Measurements from ENCODE around the gene CRYBB1.

DNA sequence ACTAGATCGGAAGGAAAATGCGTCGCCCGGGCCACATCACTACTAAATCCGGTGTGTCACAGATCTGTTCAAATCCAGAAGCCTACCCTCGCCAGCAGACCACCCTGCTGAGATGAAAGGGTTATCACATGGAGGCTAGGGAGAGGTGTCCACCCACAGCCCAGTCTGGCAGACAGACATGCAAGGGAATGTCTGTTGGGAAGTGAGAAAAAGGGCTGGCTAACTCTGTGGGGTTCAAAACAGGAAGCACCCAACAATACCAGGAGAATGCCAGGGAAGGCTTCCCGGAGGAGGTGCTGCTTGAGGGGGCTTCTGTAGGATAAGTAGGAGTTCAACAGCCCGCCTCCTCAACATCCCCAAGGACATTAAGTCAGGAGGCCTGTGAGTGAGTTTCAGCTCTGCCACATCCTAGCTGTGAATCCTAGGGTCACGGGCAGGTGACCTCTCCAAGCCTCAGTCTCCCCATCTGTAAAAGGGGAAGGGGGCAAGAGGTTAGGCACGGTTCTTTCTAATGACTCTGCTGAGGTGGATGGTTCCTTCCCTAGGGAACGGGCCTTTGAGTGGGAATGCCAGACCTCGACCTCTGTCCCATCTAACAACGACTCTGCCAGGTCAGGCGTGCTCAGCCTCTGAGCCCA lies 29.0 kb downstream of the CRYBB1 start:
- TF ChIP-seq, protein P1, sequence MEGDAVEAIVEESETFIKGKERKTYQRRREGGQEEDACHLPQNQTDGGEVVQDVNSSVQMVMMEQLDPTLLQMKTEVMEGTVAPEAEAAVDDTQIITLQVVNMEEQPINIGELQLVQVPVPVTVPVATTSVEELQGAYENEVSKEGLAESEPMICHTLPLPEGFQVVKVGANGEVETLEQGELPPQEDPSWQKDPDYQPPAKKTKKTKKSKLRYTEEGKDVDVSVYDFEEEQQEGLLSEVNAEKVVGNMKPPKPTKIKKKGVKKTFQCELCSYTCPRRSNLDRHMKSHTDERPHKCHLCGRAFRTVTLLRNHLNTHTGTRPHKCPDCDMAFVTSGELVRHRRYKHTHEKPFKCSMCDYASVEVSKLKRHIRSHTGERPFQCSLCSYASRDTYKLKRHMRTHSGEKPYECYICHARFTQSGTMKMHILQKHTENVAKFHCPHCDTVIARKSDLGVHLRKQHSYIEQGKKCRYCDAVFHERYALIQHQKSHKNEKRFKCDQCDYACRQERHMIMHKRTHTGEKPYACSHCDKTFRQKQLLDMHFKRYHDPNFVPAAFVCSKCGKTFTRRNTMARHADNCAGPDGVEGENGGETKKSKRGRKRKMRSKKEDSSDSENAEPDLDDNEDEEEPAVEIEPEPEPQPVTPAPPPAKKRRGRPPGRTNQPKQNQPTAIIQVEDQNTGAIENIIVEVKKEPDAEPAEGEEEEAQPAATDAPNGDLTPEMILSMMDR (IDR thresholded peaks at IDR 0.05), result no peak
- no peak for TF ChIP-seq TCF7L2 (IDR thresholded peaks at IDR 0.05; ENCODE audit: low read depth, low read length)

All from Panc1 (cell line).